Activated T-helper 1 cell treated with Interleukin-2 at 50 U/mL for 16 hours (primary cell): ENCODE measurements around the gene NRG3.
"Not testable (repeated sequence)": the region's sequence is repeated elsewhere in the genome, so short reads cannot be mapped to it uniquely, and the experiment has no call there.

Experiments used
- DNase-seq: peaks from one replicate; pipeline ENCODE4 v3.0.0-alpha.2; 2020; ENCODE audit warnings: low read depth

The NRG3 gene

GRCh38 chr10:82924711-82925110 lies 1049.7 kb downstream of the NRG3 start:
- no peak for DNase-seq

DNA sequence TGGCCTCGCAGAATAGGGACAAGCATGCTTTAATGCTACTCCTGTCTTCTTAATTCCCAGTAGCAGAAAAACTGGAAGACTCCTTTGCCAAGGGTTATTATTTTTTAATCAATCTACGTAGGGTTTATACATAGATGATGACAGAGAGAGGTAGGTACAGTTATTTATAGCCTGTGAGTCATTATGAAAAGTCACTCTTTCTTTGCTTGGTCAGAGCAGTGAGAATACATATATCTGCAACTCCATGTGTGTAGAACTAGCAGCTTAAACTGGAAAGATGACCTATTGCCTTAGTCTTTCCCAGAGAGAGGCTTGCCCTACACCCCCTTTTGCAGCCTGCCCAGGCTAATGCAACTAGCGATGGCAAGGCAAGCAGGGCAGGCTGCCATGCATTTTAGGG lies 1050.6 kb downstream of the NRG3 start:
- no peak for DNase-seq

DNA sequence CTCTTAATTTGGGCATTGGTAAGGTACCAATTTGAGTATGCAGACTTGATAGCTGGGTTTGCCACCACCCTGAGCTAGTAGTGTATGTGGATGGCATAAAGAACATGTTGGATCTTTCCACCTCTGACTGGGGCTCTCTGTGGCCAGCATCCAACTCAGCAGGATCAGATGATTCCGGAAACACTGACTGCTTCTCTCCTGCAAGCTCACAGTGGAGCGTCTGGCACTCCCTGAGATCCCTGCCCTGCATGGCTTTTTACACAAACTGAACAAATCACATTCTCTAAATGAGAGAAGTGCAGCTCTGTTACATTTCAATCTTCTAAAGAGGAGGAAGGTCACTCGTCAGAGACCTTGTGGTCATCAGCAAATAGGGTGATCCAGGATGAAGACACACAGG lies 1057.5 kb downstream of the NRG3 start:
- DNase-seq, result no peak

GRCh38 chr10:82934429-82934828 lies 1059.4 kb downstream of the NRG3 start:
- no peak for DNase-seq

GRCh38 chr10:82934947-82935346 lies 1060.0 kb downstream of the NRG3 start:
- no peak for DNase-seq

GRCh38 chr10:82938331-82938730 lies 1063.3 kb downstream of the NRG3 start:
- DNase-seq, result no peak

GRCh38 chr10:82942286-82943099 lies 1067.5 kb downstream of the NRG3 start:
- no peak for DNase-seq

GRCh38 chr10:82943142-82943541 lies 1068.1 kb downstream of the NRG3 start:
- DNase-seq, result no peak

- no peak for DNase-seq
These were observed 1075.0 kb downstream of the NRG3 start for GRCh38 chr10:82949816-82950575.

- no peak for DNase-seq
These were observed 1078.3 kb downstream of the NRG3 start for GRCh38 chr10:82953331-82953730.

DNA sequence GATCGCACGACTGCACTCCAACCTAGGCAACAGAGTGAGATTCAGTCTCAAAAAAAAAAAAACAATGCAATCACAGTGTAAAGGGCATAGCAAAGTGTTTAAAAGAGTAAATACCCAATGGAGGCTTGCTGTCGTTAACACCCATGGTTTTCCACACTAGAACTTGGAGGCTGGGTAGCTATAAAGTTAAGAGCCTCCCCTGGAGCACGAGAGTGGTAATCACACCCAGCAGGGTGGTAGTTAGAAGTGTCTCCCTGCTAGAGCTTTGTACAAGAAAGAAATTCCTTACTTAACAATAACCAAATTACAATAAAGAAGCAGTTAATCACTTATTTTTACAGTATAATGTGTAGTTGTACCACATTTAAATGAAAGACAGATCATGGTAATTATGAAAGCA lies 1078.9 kb downstream of the NRG3 start:
- DNase-seq, result no peak

DNA sequence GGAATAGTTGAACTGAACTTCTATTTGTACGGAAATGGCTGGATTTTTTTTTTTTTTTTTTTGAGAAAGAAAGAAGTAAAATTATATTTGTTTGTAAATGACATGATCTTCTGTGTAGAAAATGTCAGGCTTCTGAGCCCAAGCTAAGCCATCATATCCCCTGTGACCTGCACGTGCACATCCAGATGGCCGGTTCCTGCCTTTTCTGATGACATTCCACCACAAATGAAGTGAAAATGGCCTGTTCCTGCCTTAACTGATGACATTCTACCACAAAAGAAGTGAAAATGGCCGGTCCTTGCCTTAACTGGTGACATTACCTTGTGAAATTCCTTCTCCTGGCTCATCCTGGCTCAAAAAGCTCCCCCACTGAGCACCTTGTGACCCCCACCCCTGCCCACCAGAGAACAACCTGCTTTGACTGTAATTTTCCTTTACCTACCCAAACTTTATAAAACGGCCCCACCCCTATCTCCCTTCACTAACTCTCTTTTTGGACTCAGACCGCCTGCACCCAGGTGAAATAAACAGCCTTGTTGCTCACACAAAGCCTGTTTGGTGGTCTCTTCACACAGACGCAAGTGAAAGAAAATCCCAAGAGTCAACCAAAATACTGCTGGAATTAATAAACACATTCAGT lies 1085.5 kb downstream of the NRG3 start:
- DNase-seq, result not testable (repeated sequence)

DNA sequence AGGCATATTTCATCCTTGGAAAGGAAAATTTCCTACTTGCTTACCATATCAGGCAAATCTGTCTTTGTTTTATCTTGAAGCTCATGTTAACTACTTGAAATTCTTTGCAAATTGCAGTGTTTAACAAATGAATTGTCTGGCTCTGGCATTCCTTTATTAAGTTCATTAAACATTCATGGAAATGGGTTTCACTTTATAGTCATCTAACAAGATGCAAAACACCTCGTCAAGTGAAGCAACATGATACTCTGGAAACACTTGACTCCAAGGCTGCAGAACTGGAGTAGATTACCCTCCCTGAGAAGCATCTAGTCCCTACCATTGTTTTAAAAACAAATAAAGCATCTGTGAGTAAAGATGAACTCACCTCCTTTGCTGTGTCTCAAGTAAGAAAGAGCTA lies 1086.9 kb downstream of the NRG3 start:
- no peak for DNase-seq

DNA sequence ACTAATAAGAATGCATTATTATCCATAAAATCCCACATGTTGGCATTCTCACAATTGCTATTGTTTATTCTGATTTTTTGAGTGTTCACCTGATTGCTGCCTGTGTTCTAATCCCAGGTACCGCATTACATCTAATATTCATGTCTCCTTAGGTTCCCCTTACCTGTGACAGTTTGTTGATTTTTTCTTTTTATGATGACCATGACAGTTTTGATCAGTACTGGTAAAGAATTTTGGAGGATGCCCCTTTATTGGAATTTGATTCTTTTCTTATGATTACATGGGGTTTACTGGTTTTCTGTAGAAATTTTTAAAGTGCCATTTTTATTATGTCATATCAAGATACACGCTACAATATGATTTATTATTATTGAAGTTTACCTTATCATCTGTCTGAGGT lies 1091.1 kb downstream of the NRG3 start:
- DNase-seq, result no peak

DNA sequence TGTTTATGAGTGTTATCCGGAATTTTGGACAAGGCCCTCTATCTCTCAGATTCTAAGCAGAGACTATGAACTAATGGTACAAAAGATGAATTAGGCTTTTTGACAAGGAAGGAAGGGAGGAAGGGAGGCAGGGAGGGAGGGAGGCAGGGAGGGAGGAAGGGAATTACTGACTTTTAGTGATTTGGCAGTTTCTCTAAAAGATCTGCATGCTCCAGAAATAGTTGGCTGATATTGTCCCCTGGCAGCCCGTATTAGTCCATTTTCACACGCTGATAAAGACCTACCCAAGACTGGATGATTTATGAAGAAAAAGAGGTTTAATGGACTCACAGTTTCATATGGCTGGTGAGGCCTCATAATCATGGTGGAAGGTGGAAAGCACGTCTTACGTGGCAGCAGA lies 1093.5 kb downstream of the NRG3 start:
- no peak for DNase-seq

DNA sequence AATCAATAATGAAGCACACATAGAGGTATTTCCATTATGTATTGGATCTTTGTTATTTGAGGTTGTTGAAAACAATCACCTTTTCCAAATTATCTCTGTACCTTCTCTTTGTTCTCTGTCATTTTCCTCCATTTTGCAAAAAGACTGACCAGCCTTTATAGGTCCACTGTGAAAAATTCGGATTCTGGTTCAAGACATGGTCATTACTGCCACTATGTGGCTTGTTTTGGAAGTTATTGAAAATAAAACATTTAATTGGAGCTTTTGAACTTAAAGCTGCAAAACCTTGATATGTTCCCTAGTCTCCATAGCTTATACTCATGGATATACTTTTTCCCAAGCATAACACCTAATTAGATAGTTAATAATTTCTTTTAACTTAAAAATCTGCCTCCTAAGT lies 1094.4 kb downstream of the NRG3 start:
- no peak for DNase-seq

GRCh38 chr10:82980321-82980720 lies 1105.3 kb downstream of the NRG3 start:
- no peak for DNase-seq

DNA sequence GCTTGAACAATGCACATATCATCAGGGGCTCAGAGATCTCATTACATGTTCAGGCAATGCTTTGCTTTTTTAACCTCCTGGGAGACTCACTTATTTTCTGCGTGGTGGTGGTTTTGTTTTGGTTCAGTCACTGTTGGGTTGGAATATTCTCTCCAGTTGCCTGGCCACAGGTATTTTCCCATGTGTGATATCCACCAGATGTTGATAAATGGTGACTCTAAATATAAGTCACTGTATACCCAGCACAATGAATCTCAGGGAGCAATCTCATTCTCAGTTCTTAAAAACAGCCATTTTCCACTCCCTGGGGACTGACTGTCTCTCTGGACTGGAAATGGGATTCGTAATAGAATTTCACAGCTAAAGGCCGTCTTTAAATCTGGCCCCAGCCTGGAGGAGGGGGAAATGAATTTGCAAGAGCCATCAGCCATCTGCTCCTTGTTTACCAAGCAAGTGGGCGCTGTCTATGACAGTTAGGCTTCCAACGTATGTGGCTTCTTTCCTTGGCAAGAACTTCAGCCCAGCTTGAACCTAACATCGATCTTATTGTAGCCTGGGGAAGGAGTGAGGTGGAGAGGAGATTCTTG lies 1106.2 kb downstream of the NRG3 start:
- DNase-seq, result no peak

DNA sequence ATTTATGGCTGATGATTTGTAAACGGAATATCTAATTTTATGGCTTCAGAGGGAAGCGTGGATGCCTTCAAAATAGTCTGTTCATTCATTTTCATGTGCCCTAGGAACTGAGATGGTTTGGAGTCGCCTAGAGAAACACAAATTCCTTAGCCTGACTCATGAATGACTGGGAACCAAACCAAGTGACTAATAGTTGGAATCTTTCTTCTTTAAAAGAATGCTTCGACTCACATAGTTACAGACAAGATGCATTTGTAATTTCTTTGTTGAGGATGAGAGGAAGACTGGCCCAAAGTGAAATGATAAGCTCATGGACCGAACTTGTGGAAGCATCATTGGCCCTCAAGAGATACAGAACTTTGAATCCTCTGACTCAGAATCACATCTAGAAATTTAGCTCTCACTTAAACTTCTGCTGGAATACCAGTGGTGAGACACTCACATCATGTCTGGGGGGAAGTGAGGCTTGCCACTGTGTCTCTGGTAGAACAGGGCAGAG lies 1107.2 kb downstream of the NRG3 start:
- DNase-seq, result no peak

DNA sequence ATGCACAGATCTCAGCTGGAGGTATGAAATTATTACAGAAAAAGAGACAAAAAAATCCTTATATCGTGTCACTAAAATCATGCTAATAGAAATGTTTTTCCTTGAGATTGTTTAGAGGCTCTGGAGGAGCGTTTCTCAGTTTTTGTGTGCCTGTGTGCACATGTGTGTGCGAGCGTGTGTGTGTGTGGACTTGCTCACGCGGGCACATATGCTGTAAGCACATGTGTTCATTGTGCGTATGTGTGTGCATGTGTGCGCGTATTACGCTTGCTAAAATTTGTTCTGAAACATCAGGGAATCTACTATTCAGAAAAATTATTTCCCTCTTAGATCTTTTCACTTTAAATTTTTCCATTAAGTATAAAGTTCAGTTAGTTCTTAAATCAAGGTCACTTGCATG lies 1111.2 kb downstream of the NRG3 start:
- DNase-seq, result no peak

- not testable (repeated sequence) for DNase-seq
These were observed 1131.5 kb downstream of the NRG3 start for GRCh38 chr10:83006479-83006878.

- DNase-seq, result no peak
These were observed 1132.5 kb downstream of the NRG3 start for GRCh38 chr10:83007510-83007909.
